HG03460 (cell line): Measurements from ENCODE around the gene DKKL1.

ENCODE experiments used
- ATAC-seq: cut with Tn5 transposase; IDR thresholded peaks from one replicate; pipeline ENCODE4 v1.9.1; 2021; ENCODE audit not compliant: unreplicated experiment

DKKL1 gene

GRCh38 chr19:49391581-49392399, 28.1 kb downstream of the DKKL1 start:
- ATAC-seq, result no peak

- no peak for ATAC-seq
These were observed 30.2 kb downstream of the DKKL1 start for GRCh38 chr19:49393881-49394280.

- ATAC-seq, result no peak
These were observed 32.1 kb downstream of the DKKL1 start for GRCh38 chr19:49395581-49396407.

DNA sequence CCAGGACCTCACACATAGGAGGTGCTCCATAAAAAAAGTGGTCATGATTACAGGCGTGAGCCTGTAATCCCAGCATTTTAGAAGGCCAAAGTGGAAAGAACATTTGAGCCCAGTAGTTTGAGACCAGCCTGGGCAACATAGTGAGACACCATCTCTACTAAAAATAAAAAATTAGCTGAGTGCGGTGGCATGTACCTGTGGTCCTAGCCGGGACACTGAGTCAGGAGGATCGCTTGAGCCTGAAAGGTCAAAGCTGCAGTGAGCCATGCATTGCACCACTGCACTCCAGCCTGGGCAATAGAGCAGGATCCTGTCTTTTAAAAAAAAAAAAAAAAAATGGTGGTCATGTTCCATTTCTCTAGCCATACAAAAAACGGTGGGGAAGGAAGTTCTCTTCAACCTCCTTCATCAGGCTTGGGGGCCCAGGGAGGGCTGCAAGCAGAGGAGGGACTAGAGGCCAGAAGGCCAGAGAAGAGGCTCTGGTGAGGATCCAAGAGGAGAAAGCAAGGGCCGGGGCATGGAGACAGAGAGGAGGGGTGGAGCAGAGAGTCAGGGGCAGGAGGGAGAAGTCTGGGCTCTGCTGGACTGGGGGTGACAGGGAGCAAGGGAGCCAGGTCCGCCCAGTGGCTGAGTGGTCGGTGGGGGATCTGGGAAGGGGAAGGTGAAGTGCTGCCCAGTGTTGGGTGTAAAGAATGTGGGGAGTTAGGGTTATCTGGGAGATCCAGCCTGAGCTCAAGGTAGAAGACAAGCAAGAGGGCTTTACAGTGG, 33.2 kb downstream of the DKKL1 start:
- ATAC-seq, result no peak

DNA sequence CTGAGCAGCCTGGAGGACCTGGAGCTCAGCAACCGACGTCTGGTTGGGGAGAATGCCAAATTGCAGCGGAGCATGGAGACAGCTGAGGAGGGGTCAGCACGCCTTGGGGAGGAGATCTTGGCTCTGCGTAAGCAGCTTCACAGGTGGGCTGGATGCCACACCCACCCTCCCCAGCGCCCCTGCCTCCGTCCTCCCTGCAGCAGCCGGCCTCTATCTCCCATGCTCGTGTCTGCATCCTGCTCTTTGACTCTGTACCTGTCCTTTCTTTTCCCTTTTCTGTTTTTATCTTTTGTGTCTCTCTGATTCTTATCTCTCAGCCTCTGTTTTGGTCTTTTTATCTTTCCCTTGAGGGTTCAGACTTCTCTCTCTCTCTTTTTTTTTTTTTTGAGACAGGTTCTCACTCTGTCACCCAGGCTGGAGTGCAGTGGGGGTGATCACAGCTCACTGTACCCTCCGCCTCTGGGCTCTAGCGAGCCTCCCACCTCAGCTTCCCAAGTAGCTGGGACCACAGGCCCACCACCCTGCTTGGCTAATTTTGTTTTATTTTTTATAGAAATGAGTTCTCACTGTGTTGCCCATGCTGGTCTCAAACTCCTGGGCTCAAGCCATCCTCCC, 34.4 kb downstream of the DKKL1 start:
- no peak for ATAC-seq

- ATAC-seq, result no peak
These were observed 35.3 kb downstream of the DKKL1 start for GRCh38 chr19:49398931-49399330.

- ATAC-seq, result no peak
These were observed 36.4 kb downstream of the DKKL1 start for GRCh38 chr19:49400029-49400428.

DNA sequence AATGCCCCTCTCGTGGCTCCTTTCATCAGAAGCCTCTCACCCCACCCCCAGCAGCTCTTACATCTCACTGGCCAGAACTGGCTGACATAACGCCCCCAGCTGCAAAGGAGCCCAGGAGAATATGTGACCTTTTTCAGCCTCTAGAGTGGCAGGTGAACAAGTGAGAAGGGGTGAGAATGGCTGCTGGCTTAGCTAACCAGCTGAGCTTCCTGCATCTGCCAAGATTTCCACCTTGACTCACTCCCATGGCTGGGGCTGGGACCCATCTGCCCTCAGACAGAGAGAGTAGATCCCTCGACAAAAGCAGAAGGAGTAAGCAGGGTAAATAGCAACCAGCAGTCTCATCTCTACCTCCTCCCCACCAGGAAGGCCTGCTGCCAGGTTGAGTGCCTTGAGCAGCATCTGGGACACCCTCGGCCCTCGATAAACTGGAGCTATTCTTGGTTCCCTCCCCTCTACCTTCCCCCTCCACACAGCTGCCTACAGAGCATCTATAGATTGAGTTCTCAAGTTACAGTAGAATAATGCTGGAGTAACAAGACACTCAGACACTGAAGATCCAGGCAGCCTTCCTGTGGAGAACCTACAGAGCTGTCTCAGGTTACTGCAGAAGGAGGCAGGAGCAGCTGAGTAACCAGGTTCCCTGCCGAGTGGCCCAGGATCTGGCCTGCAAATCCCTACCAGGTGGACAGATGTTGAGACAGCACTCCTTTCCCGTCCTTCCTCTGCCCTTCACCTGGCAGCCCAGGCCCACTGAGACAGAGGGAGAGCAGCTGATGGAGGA, 39.9 kb downstream of the DKKL1 start:
- ATAC-seq, result no peak

DNA sequence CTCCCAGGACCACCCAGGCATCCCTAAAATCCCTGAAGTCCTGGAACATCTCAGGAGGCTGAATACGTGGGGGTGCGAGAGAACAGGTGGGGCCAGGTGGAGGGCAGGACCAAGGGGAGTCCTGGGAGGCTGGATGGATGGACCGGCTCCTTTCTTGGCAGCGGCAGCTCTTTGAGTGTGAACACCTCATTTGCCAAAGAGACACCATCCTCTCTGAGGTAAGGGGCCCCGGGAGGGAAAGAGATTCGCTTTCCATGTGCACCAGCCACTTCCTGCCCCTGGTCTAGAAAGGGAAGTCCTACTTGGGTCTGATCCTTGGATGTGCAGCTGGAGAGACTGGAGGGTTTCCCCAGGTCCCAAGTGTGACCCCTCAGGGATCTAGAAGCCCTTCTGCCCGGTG, 43.4 kb downstream of the DKKL1 start:
- ATAC-seq, result no peak

DNA sequence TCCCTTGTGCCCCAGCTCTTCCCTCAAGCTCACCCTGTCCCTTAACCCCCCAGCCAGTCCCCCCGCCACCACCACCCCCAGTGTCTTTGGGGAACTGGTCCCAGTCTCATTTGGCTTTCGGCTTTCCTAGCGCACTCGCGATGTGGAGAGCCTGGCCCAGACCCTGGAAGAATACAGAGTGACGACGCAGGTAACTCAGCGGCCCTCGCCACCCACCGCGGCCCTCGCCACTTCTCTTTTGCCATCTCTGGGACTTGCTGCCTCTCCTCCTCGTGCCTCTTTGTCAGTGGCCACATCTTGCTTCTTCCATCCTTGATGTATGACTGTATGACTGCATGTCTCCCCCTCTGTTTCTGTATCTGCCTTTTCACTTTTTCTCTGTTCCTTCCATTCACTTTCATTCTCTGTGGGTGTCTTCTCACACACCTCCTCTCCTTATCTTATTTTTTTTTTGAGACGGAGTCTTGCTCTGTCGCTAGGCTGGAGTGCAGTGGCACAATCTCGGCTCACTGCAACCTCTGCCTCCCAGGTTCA, 43.9 kb downstream of the DKKL1 start:
- no peak for ATAC-seq

- no peak for ATAC-seq
These were observed 45.3 kb downstream of the DKKL1 start for GRCh38 chr19:49408816-49409440.

- ATAC-seq, result no peak
These were observed 45.9 kb downstream of the DKKL1 start for GRCh38 chr19:49409441-49410029.

GRCh38 chr19:49411681-49412326, 48.1 kb downstream of the DKKL1 start:
- no peak for ATAC-seq

DNA sequence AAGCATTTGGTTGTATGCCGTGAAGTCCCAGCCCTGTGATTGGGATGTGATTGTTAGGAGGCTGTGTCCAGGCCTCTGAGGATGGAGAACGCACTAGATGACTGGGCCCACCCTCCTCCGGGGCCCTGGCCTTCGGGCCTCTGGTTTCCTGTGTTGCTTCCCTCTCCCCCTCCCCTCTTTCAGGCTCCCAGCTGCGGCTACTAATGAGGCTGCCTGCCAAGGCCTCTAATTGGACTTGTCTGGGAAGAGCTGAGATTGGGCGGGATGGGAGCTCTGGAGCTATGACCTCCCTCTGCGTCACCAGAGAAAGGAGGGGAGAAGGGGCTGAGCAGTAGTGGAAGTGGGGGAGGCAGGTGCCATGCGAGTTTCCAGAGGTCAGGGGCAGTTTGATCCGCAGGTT, 49.7 kb downstream of the DKKL1 start:
- ATAC-seq, result no peak

DNA sequence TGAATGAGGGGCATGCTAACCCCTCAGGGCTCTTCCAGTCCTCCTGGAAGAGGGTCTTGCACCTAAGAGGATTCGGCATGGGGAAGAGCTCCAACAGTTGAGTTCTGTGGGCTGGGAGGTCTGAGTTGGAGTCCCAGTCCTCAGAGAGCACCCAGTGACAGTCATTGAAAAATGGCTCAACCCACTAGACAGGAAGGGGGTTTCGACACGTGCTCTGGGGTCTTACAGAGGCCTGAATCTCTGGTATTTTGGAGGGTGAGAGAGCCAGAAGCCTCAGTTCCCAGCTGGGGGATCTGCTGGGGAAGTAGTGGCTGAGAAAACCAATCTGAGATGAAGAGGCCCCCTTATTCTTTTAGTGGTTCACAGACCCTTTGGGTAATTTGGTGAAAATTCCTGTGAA, 50.6 kb downstream of the DKKL1 start:
- no peak for ATAC-seq

DNA sequence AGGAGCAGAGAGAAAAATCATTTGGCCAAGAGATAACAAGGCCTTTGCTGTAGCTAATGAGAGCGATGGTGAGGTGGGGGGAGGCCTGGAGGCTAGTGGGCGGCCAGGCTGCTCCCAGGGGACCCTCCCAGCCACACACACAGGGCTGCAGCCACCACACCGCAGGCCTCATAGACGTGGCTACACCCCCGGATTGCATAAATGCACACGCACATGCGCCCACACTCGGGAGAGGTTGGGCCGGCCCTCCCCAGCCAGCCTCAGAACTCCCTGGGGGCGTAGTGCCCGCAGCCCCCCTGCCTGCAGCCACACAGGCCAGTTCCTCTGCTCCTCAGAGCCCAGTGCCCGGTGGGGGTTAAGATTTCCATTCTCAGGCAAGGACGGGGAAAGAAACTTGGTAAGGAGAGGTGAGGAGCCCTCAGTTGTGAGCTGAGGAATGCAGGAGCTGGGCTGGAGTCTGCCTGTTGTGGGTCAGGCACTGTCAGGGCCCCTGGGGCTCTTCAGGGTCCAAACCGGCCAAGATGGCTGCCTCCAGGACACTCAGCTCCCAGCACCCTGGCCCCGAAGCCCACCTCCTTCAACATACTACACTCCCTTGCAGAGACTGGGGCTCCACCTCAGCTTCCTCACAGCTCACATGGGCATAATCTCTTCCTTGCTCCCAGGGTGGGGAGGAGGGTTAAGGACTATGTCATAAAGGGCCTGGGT, 51.6 kb downstream of the DKKL1 start:
- no peak for ATAC-seq

- no peak for ATAC-seq
These were observed 52.1 kb downstream of the DKKL1 start for GRCh38 chr19:49415810-49416200.

DNA sequence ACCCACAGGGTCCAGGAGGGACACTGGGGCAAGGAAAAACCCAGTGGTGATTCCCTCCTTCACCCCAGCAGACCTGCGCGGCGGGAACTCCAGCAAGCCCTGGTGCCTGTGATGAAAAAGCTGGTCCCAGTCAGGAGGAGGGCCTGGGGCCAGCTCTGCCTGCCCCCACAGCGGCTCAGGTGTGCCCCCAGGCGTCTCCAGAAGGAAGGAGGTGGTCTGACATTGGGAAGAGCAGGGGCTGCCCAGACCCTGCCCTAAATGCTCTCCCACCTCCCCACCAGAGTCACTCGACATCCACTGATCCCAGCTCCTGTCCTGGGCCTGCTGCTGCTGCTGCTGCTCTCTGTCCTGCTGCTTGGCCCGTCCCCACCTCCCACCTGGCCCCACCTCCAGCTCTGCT, 53.4 kb downstream of the DKKL1 start:
- no peak for ATAC-seq
